ENCODE results near the gene DMXL1. TPM values are rescaled to one million over a fixed set of nuclear protein-coding genes. Genes with fewer than 3 reads are reported as not detected.

Gene DMXL1
- polyA plus RNA-seq, 1 experiment, result 8.5 TPM

GRCh38 chr5:119028575-119028974 lies 42.3 kb upstream of the DMXL1 start:
- H3K36me3 ChIP-seq (ENCODE audit: control insufficient read depth, insufficient read depth, low read length), result no peaks in the 10 kb centered on the region
- DNase-seq (ENCODE audit: low read depth), result no peak
- no peak for TF ChIP-seq CTCF (IDR thresholded peaks at IDR 0.05; ENCODE audit: insufficient read depth, low read depth, low read length)
- CTCF ChIA-PET, result no interaction called here
- H3K27me3 ChIP-seq (ENCODE audit: control insufficient read depth, insufficient read depth, low read length), result no peaks in the 10 kb centered on the region
- H3K4me3 ChIP-seq (ENCODE audit: low read depth, low read length), result no peak overlapping the region
- POLR2A ChIA-PET, result interaction anchor here (0.6 kb wide), 1 partner anchor 102 kb away, joined by 3 read pairs; no protein-coding TSS in a partner anchor

- no peak for DNase-seq (ENCODE audit: low read depth)
- ChIA-PET CTCF (interaction anchor here (0.9 to 1.2 kb wide), 2 partner anchors 22 to 381 kb away, joined by 4 to 5 read pairs; no protein-coding TSS in a partner anchor), POLR2A (no interaction called here)
- no peak for TF ChIP-seq CTCF (IDR thresholded peaks at IDR 0.05; ENCODE audit: insufficient read depth, low read depth, low read length)
- Histone ChIP-seq H3K36me3 (ENCODE audit: control insufficient read depth, insufficient read depth, low read length) (no peaks in the 10 kb centered on the region), H3K27me3 (ENCODE audit: control insufficient read depth, insufficient read depth, low read length) (no peaks in the 10 kb centered on the region), H3K4me3 (ENCODE audit: low read depth, low read length) (no peak overlapping the region)
Measured at GRCh38 chr5:119031011-119031886, 39.6 kb upstream of the DMXL1 start.

GRCh38 chr5:119031905-119032304 lies 39.0 kb upstream of the DMXL1 start:
- CTCF ChIA-PET, result interaction anchor here (0.7 kb wide), 1 partner anchor 8 kb away, joined by 3 read pairs; no protein-coding TSS in a partner anchor
- no peak for DNase-seq (ENCODE audit: low read depth)
- Histone ChIP-seq H3K36me3 (ENCODE audit: control insufficient read depth, insufficient read depth, low read length) (no peaks in the 10 kb centered on the region), H3K27me3 (ENCODE audit: control insufficient read depth, insufficient read depth, low read length) (no peaks in the 10 kb centered on the region), H3K4me3 (ENCODE audit: low read depth, low read length) (no peak overlapping the region)
- no peak for TF ChIP-seq CTCF (IDR thresholded peaks at IDR 0.05; ENCODE audit: insufficient read depth, low read depth, low read length)
- POLR2A ChIA-PET, result no interaction called here

GRCh38 chr5:119032656-119033055 lies 38.2 kb upstream of the DMXL1 start:
- Histone ChIP-seq H3K36me3 (ENCODE audit: control insufficient read depth, insufficient read depth, low read length) (no peaks in the 10 kb centered on the region), H3K27me3 (ENCODE audit: control insufficient read depth, insufficient read depth, low read length) (no peaks in the 10 kb centered on the region), H3K4me3 (ENCODE audit: low read depth, low read length) (no peak overlapping the region)
- ChIA-PET CTCF (interaction anchor here (0.6 to 2.4 kb wide), 3 partner anchors 9 to 378 kb away, joined by 3 to 8 read pairs (median 4); no protein-coding TSS in a partner anchor), POLR2A (no interaction called here)
- TF ChIP-seq CTCF (IDR thresholded peaks at IDR 0.05; ENCODE audit: insufficient read depth, low read depth, low read length), result no peak
- DNase-seq (ENCODE audit: low read depth), result no peak

- no peaks in the 10 kb centered on the region for H3K36me3 ChIP-seq (ENCODE audit: control insufficient read depth, insufficient read depth, low read length)
- no peak for TF ChIP-seq CTCF (IDR thresholded peaks at IDR 0.05; ENCODE audit: insufficient read depth, low read depth, low read length)
- ChIA-PET POLR2A (no interaction called here), CTCF (interaction anchor here (0.6 to 2.4 kb wide), 2 partner anchors 89 to 378 kb away, joined by 4 to 8 read pairs; no protein-coding TSS in a partner anchor)
- H3K4me3 ChIP-seq (ENCODE audit: low read depth, low read length), result no peak overlapping the region
- DNase-seq (ENCODE audit: low read depth), result no peak
- H3K27me3 ChIP-seq (ENCODE audit: control insufficient read depth, insufficient read depth, low read length), result no peaks in the 10 kb centered on the region
Measured at GRCh38 chr5:119033135-119033534, 37.8 kb upstream of the DMXL1 start.

Measured in BJ (cell line).